Left renal cortex interstitium (tissue), 4 donors: ENCODE data around the gene STRIP1. TPM values are rescaled to one million over a fixed set of nuclear protein-coding genes. Genes with fewer than 3 reads are reported as not detected.
"Not testable (repeated sequence)": the region's sequence is repeated elsewhere in the genome, so short reads cannot be mapped to it uniquely, and the experiment has no call there.

Experiments used
- DNase-seq, 4 donors: peaks; one replicate each; pipeline ENCODE4 v3.0.0-alpha.2; 2013; ENCODE audit warnings: low read depth in 4 of 4, low spot score in 2 of 4, missing footprints in 1 of 4
- polyA plus RNA-seq, 4 donors: library from polyadenylated mRNA; unstranded; fragments of 120-200 nt; gene quantifications; one replicate each; pipeline ENCODE4 v1.2.1, GENCODE V29; 2013; ENCODE audit not compliant: insufficient read length in 4 of 4

STRIP1 gene
- polyA plus RNA-seq, 4 donors, result 41.1 to 64.7 (median 50.7) TPM

DNA sequence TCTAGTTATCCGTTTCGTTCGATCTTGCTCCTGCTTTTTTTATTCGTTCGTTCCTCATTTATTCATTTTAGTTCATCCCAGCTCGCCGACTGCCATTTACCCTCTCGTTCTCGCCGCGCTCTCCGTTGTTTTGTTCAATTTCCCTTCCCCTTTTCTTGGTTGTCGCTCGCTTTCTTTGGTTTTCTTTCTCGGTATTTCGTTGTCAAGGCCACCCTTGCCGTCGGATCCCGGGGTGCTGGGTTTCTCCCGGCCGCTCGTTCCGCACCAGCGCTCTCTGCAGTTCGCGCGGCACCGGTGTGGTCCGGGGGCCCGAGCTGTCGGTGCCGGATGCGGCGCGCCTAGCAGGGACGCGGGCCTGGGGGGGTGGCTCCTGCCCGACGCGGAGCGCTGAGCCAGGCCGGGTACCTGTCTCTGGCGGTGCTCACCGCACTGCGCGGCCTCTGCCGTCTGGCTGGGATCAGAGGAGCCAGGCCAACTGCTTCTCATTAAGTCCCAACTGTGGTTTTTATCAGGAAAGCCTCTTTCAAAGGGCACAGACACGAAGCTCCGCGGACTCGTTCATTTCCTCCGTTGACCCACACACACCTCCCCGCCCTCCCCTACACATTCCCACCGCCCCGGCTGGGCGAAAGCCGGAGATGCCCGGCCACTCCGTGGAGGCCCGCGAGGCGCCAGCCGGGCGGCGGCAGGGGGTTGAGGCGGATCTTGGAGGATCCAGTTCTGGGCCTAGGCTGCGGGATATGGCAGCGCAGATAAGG lies 34.4 kb downstream of the STRIP1 start:
- no peak for DNase-seq

DNA sequence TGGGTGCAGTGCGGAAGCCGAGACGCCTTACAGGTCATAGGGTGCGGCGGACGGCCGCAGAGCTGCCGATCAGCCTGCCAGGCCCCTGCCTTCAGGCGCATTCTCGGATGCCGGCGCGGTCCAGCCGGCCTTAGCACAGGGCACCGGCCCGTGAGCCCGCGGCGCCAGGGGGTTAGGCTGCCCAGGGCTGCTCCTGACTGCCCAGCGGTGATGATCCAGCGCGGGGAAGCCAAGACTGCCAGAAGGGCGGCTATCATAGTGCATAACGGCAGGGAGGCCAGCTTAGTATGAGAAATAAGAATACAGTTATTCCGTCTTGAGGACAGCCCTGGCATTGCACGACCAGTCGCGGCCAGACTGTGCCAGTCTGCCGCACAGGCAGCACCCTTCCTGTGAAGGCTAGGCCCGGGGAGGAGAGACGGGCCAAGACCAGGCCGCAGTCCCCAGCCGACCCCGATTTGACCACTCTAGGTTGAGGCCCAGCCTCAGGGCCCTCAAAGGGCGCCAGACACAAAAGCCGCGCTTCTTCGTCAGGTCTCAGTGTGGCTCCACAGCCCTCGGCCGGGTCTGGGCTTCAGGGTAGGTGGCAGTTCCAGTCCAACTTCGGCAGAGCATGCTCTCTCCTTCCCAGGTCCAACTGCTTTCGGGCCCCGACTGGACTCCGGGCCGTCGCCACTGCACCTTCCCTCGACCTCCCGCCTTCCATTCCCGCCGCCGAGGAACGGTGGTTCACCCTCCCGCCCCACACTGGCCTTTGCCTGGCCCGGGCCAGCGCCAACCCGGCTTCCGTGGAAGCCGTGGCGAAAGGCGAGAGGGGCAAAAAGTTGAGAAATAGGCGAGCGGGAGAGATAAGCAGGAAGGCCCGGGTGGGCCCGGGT lies 35.2 kb downstream of the STRIP1 start:
- DNase-seq, result no peak

DNA sequence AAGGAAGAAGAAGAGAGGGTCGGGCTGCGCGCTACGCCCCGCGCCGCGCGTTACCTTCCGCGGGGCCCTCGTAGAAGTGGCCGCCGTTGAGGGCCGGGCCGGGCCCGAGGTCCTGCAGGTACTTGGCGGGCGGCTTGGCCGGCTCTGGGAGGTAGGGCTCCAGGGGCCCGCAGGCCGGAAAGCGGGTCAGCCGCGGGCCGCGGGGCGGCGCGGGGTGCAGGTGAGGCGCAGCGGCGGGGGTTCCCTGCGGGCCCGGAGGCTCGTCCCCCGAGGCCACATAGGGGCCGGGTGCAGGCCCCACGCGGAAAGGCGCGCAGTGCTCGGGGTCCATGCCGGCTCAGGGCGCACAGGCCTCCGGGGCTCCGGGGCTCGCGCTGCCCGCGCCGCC lies 35.9 kb downstream of the STRIP1 start:
- no peak for DNase-seq

DNA sequence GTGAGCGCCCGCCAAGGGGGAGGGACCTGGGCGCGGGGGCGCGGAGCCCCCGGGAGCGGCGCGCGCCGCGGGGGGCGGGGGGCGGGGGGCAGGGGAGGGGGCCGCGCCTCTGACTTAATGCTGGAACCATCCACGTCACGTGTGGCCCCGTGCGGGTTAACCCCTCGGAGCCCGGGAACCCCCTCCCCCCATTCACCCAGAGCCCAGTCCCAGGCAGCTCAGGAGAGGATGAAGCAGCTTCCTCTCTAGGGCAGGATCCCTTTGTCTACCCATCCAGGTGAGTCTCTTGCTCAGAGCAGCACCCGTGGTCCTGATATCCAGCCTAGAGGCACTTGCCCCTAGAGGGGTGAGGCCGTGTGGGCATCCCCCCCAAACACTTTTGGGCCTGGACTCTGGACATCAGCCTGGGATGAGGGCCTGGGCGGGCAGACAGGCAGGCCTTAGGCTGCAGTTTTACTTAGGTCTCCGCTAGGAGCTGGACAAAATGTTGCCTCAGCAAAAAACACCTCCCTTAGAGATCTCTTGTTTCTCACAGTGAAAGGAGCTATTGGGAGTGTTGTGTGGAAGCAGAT lies 36.3 kb downstream of the STRIP1 start, which contains the start of gene ALX3:
TSS of gene ALX3 (minus strand) at position 2 of the 572 bp plus-strand sequence. CDS start 60 bp downstream, outside the sequence.
- no peak for DNase-seq

DNA sequence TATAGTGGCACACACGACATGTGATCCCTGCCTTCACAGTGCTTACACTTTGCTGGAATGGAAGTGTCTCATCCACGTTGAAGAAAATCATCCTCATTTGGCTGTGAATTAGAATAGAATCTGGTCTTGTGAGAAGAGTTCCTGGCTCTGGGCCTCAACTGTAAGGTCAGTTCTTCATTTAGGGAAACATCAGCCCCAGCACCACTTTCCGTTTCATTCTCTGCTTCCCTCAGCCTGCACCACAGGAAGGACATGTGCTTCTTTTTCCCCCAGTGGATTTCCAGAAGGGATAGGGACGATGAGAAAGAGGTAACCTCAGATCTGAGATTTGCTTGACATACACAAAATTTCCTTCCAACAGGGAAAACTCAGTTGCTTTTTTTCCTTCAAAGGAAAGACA lies 39.7 kb downstream of the STRIP1 start:
- DNase-seq, result no peak

DNA sequence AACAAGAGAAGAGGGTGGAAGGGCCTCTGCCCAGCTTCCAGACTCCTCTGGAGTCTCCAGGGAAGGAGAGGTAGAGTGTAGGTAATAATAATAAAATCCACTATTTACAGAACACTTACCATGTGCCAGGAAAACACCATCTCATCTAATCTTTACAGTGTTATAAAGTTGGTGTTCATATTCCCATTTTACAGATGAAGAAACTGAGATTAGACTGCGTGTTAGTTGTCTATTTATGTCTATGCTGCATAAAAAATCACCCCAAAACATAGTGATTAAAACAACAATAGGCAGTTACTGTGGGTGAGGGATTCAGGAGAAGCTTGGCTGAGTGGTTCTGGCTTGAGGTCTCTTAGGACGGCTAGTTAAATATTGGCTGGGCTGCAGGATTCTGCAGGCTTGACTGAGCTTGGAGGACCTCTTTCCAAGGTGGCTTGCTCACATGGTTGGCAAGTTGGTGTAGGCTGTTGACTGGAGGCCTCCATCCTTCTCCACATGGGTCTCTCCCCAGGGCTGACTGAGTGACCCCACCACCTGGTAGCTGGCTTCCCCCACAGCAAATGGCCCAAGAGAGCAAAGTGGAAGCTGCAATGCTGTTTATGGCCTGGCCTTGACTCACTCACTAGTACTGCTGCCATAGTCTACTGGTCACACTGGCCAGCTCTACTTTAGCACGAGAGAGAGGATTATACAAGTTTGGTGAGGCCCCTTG lies 42.5 kb downstream of the STRIP1 start:
- DNase-seq, result no peak

DNA sequence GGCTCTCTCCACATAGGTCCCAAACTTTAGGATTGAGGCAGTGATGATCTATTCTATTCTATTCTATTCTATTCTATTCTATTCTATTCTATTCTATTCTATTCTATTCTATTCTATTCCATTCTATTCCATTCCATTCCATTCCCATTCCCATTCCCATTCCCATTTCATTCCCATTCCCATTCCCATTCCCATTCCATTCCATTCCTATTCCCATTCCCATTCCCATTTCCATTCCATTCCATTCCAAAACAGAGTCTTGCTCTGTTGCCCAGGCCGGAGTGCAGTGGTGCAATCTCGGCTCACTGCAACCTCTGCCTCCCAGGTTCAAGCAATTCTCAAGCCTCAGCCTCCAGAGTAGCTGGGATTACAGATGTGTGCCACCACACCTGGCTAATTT lies 45.6 kb downstream of the STRIP1 start:
- not testable (repeated sequence) for DNase-seq

DNA sequence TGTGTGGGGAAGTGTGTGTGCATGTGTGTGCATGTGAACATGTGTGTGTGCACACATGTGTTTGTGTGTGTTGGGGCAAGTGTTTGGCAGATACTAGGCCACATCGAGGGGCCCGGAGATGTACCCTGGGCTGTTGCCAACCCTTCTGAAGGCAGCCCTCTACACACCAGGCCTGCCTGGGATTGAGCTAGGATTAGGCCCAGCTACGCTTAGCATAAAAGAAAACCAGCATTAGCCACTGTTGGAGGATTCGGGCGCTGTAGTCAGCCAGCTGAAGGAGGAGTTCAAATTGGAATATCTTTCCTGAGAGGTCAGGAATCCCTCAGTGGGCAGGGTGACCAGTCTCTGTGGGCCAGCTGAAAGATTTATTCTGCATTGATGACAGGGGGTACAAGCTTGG lies 46.6 kb downstream of the STRIP1 start:
- DNase-seq, result no peak

DNA sequence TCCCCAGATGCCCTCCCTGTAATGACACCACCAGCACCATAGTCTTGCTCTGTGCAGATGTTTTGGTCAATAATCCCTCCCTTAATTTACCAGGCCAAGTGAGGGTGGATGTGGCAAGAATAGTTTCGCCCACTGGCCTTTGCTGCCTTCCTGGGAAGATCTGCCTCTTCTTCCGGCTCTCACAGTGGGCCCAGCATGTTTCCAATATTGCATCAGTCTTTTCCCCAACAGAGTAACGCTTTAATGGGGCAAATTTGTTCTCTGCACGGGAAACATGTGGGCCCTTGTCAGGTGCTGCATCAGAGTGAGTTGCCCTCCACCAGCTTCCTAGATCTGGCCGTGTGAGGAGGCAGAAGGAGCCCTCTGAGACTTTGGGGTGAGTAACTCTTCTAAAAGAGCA lies 48.1 kb downstream of the STRIP1 start:
- no peak for DNase-seq

DNA sequence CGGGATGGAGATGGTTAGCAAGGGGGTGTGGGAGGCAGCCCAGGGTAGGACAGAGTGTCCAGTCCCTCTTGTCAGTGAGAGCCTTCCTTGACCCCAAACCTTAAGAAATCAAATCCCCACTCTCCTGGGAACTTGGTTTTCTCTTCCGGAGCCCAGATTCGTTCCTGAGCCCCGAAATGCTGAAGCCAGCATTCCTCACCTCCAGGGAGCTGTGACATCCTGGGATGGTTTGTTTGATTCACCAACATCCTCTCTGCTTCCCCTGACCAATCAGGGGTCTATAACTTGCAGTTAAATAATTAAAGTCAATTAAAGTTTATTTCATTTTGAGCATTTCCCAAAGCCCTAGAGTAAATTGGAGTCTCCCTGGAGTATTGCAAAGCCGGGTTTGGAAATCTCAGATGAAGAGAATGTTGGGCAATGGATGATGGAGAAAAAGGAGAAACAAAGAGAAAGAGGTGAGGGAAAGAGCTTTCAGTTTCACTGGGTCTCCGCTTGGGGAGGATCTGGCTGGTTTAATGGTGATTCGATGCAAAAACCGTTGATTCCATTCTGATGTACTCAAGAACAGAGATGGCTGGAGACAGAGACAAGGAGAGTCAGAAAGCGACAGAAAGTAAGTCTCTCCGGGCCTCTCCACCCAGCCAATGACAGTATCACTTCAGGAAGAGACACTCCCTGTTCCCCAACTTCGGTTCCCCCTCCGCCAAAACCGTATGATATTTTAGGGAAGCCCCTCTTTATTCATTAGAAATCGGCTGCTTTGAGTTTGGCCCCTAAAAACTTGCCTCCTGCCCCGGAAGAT lies 48.8 kb downstream of the STRIP1 start:
- no peak for DNase-seq

DNA sequence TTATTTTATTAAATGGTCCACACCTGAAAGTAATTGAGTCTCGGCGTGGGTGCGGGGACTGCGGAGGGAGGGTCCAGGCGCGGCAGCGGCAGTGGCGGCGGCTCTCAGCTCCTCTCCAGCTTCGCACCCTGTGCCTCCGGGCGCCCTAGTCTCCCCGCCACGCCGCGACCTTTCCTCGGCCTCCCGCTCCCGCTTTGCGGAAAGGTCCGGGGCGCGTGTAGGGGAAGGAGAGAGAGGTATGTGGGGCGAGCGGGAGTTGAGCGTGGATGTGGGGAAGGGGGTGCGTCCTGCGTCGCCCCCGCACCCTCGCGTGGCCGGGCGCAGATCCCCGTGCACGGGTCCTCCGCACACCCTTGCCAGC lies 49.4 kb downstream of the STRIP1 start:
- DNase-seq, result no peak

DNA sequence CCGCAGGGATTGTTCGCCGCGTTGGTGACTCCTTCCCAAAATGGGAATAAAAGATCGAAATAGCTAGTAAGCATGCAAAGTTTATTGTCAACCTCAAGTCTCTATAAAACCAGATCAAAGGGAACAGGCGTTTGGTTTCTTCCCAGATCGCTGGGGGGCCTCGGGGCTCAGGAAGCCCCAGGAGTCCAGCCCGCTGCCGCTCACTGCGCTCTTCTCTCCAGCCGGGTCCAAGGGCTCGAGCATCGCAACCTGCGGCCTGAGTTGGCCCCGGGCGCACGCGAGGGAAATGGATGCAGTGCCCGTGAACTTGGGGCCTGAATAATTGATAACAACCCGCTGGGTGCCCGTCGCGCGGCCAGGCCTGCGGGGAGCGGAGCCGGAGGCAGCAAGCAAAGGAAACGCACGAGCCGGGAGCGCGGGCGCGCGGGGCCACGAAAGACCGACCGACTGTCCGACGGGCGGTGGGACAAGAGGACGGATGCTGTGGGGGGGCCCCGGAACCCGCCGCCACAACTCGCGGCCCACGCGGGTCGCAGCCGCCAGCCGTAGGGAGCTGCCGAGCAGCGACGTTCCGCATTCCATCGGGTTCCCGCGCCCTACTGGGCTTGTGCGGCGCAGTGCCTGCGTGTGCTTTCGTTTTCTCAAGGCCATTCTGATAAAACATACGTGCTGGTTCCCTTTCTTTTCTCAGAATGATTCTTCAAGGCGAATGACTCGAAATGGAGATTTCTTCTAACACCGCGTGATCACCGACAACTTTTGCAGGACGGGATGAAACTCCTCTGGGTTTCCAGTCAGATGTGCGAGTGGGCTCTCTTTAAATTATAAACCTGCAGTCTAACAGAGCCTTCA lies 50.0 kb downstream of the STRIP1 start:
- DNase-seq, result no peak

DNA sequence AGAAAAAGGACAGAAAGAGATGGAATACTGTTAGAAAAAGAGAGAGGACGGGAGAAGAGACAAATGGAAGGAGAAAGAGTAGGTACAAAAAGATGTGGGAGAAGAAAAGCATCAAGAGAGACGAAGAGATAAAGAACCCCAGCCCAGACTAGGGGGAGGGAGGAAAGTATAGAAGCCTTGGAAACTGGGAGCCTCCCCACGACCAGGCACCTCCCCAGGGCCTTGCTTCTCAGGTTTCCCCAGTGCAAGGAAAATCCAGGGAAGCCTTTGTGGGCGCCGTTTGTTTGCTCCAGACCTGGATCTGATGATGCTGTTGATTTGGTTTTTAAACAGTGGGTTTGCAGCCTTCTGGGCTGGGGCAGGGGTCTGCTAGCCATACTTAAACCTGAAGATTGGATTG lies 51.2 kb downstream of the STRIP1 start:
- no peak for DNase-seq

DNA sequence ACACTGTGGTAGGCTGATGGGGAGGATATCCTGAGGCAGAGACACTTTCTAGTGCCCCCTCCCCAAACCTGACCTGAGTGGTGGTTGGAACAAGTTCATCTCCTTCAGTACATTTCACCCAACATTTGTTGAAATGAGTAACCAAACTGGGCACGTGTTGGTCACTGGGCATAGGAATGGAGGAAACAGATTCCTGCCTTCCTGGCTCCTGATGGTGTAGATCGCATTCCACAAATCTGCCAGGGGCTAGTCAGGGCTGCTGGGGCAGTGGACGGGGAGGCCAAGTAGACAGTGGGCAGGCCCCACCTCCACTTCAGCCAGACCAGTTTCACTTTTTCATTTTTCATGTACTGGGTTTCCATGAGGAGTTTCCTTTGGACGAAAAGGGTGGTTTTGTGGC lies 52.5 kb downstream of the STRIP1 start:
- no peak for DNase-seq

DNA sequence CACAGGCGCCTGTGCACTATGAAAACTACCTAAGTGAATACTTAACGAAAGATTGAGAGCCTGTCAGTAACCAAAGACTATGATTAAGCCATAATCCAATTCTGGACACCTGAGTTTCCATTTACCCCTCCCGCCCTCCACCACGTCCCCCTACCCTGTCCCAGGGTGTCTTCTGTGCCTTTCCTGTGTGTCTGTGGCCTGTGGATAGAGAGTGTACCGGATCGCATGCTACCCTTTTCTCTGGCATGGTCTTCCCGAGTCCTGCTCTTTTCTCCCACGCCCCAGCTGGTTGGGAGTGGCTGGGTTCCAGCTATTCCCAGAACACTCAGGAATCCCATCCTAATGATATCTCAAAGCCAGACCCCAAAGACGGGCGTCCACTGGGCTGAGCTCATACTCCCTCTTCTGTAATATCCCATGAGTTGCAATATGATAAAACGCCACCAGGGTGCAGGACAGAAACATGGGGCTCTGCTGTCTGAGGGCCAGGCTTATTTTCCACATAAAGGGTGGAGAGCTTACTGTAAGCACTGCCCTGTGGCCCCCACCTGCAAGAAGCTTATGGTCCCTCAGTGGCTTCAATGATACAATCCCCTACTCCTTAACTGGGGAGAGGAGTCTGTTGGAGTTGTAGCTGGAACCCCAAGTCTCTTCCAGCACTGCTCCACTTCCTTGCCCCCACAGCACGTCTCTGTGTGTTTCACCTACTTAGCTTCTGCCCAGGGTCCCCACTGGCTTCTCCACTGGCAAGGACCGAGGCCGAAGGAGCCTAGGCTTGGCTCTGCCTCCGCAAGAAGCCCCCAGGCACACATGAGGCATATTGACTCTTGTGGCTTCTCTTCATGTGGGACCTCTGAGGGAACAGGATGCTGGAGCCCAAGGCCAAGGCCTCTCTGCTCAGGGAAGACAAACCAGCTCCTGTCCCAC lies 53.7 kb downstream of the STRIP1 start:
- no peak for DNase-seq

DNA sequence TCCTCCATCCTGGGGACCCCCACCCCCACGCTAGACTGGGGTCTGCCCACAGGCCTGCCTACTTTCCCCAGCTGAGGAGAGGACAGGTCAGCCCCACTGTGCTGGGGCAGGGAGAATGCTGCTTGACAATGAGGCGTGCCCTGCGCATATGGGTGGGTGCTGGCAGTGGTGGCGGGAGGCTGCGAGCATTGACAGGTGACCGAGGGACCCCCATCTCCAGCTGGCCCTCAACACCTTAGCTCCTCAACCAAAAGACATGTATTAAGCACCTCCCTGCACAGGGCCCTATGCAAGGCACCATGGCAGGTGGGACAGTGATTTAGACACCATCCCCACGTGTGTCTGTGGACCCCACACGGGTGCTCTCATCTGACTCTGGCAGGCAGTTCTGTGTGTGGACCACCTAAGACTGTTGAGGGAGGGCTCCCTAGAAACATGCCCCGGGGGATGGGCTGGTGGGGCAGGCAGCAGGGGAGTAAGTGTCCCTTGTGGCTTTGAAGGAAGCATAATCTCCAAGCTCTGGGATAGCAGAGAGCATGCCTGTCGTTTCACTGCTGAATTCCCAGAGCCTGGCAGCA lies 54.4 kb downstream of the STRIP1 start:
- no peak for DNase-seq

DNA sequence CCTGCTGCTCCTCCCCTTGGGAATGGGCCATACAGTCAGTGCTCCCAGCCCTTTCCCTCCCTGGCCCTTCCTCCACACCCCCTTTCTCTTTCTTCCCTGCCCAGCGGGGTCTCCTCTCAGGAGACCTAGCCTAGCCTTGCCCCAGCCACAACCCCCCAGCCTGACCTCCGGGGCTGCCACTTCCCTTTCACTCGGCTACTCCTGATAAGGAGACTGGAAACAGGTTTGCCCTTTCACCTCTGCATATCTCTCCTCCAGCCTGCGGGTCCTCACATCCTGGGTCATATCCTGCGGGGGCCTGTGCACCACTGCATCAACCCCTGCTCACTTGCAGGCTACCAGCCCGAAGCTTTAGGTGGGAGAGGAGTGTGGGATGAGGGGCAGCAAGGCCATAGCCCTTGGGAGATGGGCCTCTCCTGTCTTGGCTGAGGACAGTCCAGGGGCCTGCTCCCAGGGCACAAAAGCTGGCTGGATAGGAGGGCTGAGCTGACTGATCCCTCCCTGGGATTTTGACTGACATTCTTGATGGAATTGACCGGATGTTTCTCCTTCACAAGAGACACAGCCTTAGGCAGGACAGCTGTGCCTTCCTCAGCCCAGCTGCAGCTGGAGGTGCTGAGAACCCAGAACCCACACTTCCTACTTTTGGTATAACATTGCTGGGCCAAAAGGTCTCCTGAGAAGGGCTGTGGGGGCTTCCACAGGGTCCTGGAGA lies 55.3 kb downstream of the STRIP1 start:
- DNase-seq, result no peak
